HL-60 (cell line): ENCODE data around the gene TAF4.

Source experiments
- CTCF ChIP-seq: IDR thresholded peaks from one replicate; pipeline ENCODE4 v1.5.1; 2011; ENCODE audit warnings: low read length, control low read depth, inconsistent platforms; ENCODE audit not compliant: insufficient read depth
- GABPA ChIP-seq: IDR thresholded peaks from 2 replicates; pipeline ENCODE4 v1.6.1; 2012; ENCODE audit warnings: low read depth
- POLR2AphosphoS5 ChIP-seq: IDR thresholded peaks from 2 replicates; pipeline ENCODE4 v1.6.1; 2012; ENCODE audit warnings: low read depth
- REST ChIP-seq: IDR thresholded peaks from 2 replicates; pipeline ENCODE4 v1.6.1; 2012; ENCODE audit warnings: low read depth; ENCODE audit not compliant: insufficient replicate concordance
- SPI1 ChIP-seq: IDR thresholded peaks from 2 replicates; pipeline ENCODE4 v1.6.1; 2012; ENCODE audit warnings: low read depth, mild to moderate bottlenecking, borderline replicate concordance

GRCh38 chr20:61988665-61989064 is 77.0 kb downstream of the TAF4 start:
- no peak for TF ChIP-seq CTCF
- no peak for TF ChIP-seq POLR2AphosphoS5
- TF ChIP-seq GABPA = no peak
- no peak for TF ChIP-seq REST
- no peak for TF ChIP-seq SPI1
